Endothelial cell of umbilical vein (primary cell): Measurements from ENCODE around the gene ETFB. TPM values are rescaled to one million over a fixed set of nuclear protein-coding genes. Genes with fewer than 3 reads are reported as not detected.

Source experiments
- BruUV-seq: library from RNA; stranded (reverse); fragments of 400-500 nt; replicated peaks from 2 replicates; lab custom pipeline; 2021; lab: Mats Ljungman, UMichigan
- CTCF ChIA-PET: fragments of 300-600, 350-600 bp; sonication (Branson Sonifier 250); formaldehyde crosslinking; loops from one replicate; lab custom pipeline; 2021; ENCODE audit warnings: antibody characterized with exemption, inconsistent platforms; lab: Charles Lee
- POLR2A ChIA-PET: fragments of 300-600, 350-600 bp; sonication (Branson Sonifier 250); formaldehyde crosslinking; loops from one replicate; lab custom pipeline; 2021; ENCODE audit warnings: antibody characterized with exemption, inconsistent platforms; lab: Charles Lee
- DNase-seq: peaks from one replicate; pipeline ENCODE4 v3.0.0-alpha.2; 2011; ENCODE audit warnings: low read depth, low spot score
- FAIRE-seq: peaks from 2 replicates; lab custom pipeline; 2011; peaks lifted over from hg19 to GRCh38; lab: Jason Lieb, UNC
- H2AFZ ChIP-seq: 2 replicates; pipeline ENCODE4 v1.6.0; 2012; ENCODE audit warnings: low read depth, low read length, control low read depth, inconsistent platforms
- H3K27ac ChIP-seq: 2 replicates; pipeline ENCODE4 v1.5.1; 2011; ENCODE audit warnings: low read depth, mild to moderate bottlenecking, control low read depth, low read length, moderate library complexity; ENCODE audit not compliant: insufficient read depth
- H3K27me3 ChIP-seq, 2 experiments: 2 replicates each; pipeline versions ENCODE4 v1.6.0 to v1.6.1; 2011; ENCODE audit warnings: low read length in 2 of 2, mixed read lengths in 1 of 2; ENCODE audit not compliant: control insufficient read depth in 2 of 2, insufficient read depth in 2 of 2
- H3K36me3 ChIP-seq, 2 experiments: 2 replicates in 1 of 2; 3 replicates in 1 of 2; pipeline ENCODE4 v1.5.1; 2011; ENCODE audit warnings: low read length in 2 of 2, mild to moderate bottlenecking in 1 of 2, moderate library complexity in 1 of 2; ENCODE audit not compliant: control insufficient read depth in 2 of 2, insufficient read depth in 2 of 2; ENCODE audit errors: extremely low read depth in 1 of 2
- H3K4me1 ChIP-seq: 3 replicates; pipeline ENCODE4 v1.5.1; 2011; ENCODE audit warnings: mild to moderate bottlenecking, low read length; ENCODE audit not compliant: control insufficient read depth, insufficient read depth; ENCODE audit errors: extremely low read depth
- H3K4me2 ChIP-seq: 2 replicates; pipeline ENCODE4 v1.6.1; 2011; ENCODE audit warnings: low read length, control low read depth, mixed read lengths; ENCODE audit not compliant: insufficient read depth
- H3K4me3 ChIP-seq, 3 experiments: fragments of 200-600 bp in 1 of 3; sonication (generic), shearing (Covaris generic) in 1 of 3; replicated peaks in 1 of 3; 2 replicates each; pipeline ENCODE4 v1.5.1; 2011 to 2016; ENCODE audit warnings: control low read depth in 3 of 3, low read length in 3 of 3, mild to moderate bottlenecking in 2 of 3, inconsistent platforms in 1 of 3, low read depth in 1 of 3, moderate library complexity in 1 of 3; ENCODE audit not compliant: insufficient read depth in 1 of 3
- H3K79me2 ChIP-seq: 2 replicates; pipeline ENCODE4 v1.6.0; 2012; ENCODE audit warnings: low read length, inconsistent platforms; ENCODE audit not compliant: control insufficient read depth, insufficient read depth
- H3K9ac ChIP-seq: replicated peaks from 2 replicates; pipeline ENCODE3; 2011; ENCODE audit warnings: low read length, control low read depth; ENCODE audit not compliant: insufficient read depth; ENCODE audit errors: extremely low read depth
- H3K9me1 ChIP-seq: replicated peaks from 3 replicates; pipeline ENCODE4 v1.6.0; 2011; ENCODE audit warnings: mild to moderate bottlenecking, low read length; ENCODE audit not compliant: control insufficient read depth, insufficient read depth; ENCODE audit errors: extremely low read depth
- H3K9me3 ChIP-seq: replicated peaks from 2 replicates; pipeline ENCODE4 v1.5.1; 2012; ENCODE audit warnings: low read length, inconsistent platforms; ENCODE audit not compliant: control insufficient read depth, insufficient read depth
- H4K20me1 ChIP-seq: replicated peaks from 2 replicates; pipeline ENCODE3; 2011; ENCODE audit warnings: mild to moderate bottlenecking, low read length; ENCODE audit not compliant: control insufficient read depth, insufficient read depth; ENCODE audit errors: extremely low read depth
- EZH2 ChIP-seq: IDR thresholded peaks from 2 replicates; pipeline ENCODE4 v1.6.1; 2012; ENCODE audit warnings: borderline replicate concordance, low read depth, mild to moderate bottlenecking, moderate library complexity, low read length, inconsistent platforms; ENCODE audit not compliant: severe bottlenecking
- FOS ChIP-seq: IDR thresholded peaks from 2 replicates; pipeline ENCODE4 v1.6.1; 2011; ENCODE audit warnings: mild to moderate bottlenecking, low read length, moderate library complexity, borderline replicate concordance; ENCODE audit not compliant: insufficient read depth
- GATA2 ChIP-seq: IDR thresholded peaks from 2 replicates; pipeline ENCODE4 v1.7.0; 2011; ENCODE audit warnings: low read depth, mild to moderate bottlenecking, moderate library complexity, mixed read lengths, low read length; ENCODE audit not compliant: insufficient read length, insufficient read depth
- JUN ChIP-seq: IDR thresholded peaks from 2 replicates; pipeline ENCODE4 v1.6.1; 2011; ENCODE audit warnings: borderline replicate concordance, low read depth; ENCODE audit not compliant: insufficient read length, insufficient read depth
- MAX ChIP-seq: IDR thresholded peaks from 2 replicates; pipeline ENCODE4 v1.6.1; 2011; ENCODE audit not compliant: insufficient read depth, insufficient read length
- MYC ChIP-seq: IDR thresholded peaks from one replicate; pipeline ENCODE4 v1.6.1; 2011; ENCODE audit warnings: mild to moderate bottlenecking, low read depth, low read length
- POLR2A ChIP-seq: IDR thresholded peaks from 2 replicates; pipeline ENCODE4 v1.6.1; 2012; ENCODE audit warnings: low read depth, mild to moderate bottlenecking, control low read depth, low read length
- POLR2AphosphoS5 ChIP-seq: IDR thresholded peaks from 2 replicates; pipeline ENCODE4 v1.6.1; 2012; ENCODE audit warnings: low read depth, mild to moderate bottlenecking, control low read depth, low read length, moderate library complexity; ENCODE audit not compliant: insufficient read depth
- dilution Hi-C: fragments of 300-500 bp; cut with MboI; formaldehyde crosslinking; loops from one replicate; pipeline ENCODE4 v1.15.0; 2019; ENCODE audit warnings: low sequenced_read_pairs; ENCODE audit not compliant: extremely low pct_ligation_motif_present
- intact Hi-C: fragments of 100-400 bp; cut with micrococcal nuclease; formaldehyde crosslinking; loops from one replicate; pipeline ENCODE4 v1.10.0; 2022
- polyA plus RNA-seq, 4 experiments: library from polyadenylated mRNA; depleted of rRNA in 3 of 4; stranded (reverse) in 3 of 4; unstranded in 1 of 4; fragments of >200 nt; gene quantifications; 2 replicates each; pipeline versions ENCODE4 v1.2.1 to v1.2.3, GENCODE V29; 2011 to 2012; ENCODE audit warnings: missing spikeins in 1 of 4
- total RNA-seq: library from RNA; stranded (reverse); gene quantifications from 2 replicates; pipeline ENCODE4 v1.2.3, GENCODE V29; 2021
- TF ChIP-seq, protein P1 (sequence below), 2 donors: IDR thresholded peaks; 1 replicate in 1 of 2; 2 replicates in 1 of 2; pipeline ENCODE4 v1.5.1; 2011; ENCODE audit warnings: low read length in 2 of 2, mild to moderate bottlenecking in 2 of 2, moderate library complexity in 2 of 2, control low read depth in 1 of 2, inconsistent platforms in 1 of 2, low read depth in 1 of 2; ENCODE audit not compliant: insufficient read depth in 1 of 2; ENCODE audit errors: extremely low read depth in 1 of 2

The ETFB gene
- total and polyA plus RNA-seq, 2 donors (not counting 3 experiments of a cell fraction or from before 2014, with no cell fraction given): 54.1 to 99.2 TPM

GRCh38 chr19:51341976-51342580 lies 24.1 kb downstream of the ETFB start, which contains the start of gene VSIG10L:
VSIG10L (minus strand) TSS chr19:51342139; CDS start chr19:51342124, 15 bp downstream.
- Histone ChIP-seq H3K4me3 (no peak within 1 kb of the TSS), H4K20me1 (no peaks in the 10 kb centered on the region), H3K79me2 (no peaks in the 10 kb centered on the region), H3K27ac (no peak within 1 kb of the TSS), H3K9ac (no peak within 1 kb of the TSS), H3K36me3 (no peaks in the 10 kb centered on the region), H3K9me1 (no peaks in the 10 kb centered on the region), H3K27me3 (no peaks in the 10 kb centered on the region), H3K9me3 (no peaks in the 10 kb centered on the region), H2AFZ (no peak within 1 kb of the TSS), H3K4me1 (peaks cover 8% of the 10 kb centered on the region), H3K4me2 (no peak within 1 kb of the TSS)
- ChIA-PET POLR2A (interaction anchor here (1.5 kb wide), 1 partner anchor 23 kb away, joined by 4 read pairs; no protein-coding TSS in a partner anchor), CTCF (interaction anchor here (1.1 to 1.8 kb wide), 5 partner anchors 17 to 347 kb away, joined by 3 to 6 read pairs (median 4); no protein-coding TSS in a partner anchor)
- DNase-seq: no peak
- FAIRE-seq: no peak
- no TSS peak for BruUV-seq
- intact Hi-C loops: no loop called here
- dilution Hi-C loops: no loop called here
- TF ChIP-seq EZH2 (no peak), MYC (no peak)
- TF ChIP-seq, protein P1, sequence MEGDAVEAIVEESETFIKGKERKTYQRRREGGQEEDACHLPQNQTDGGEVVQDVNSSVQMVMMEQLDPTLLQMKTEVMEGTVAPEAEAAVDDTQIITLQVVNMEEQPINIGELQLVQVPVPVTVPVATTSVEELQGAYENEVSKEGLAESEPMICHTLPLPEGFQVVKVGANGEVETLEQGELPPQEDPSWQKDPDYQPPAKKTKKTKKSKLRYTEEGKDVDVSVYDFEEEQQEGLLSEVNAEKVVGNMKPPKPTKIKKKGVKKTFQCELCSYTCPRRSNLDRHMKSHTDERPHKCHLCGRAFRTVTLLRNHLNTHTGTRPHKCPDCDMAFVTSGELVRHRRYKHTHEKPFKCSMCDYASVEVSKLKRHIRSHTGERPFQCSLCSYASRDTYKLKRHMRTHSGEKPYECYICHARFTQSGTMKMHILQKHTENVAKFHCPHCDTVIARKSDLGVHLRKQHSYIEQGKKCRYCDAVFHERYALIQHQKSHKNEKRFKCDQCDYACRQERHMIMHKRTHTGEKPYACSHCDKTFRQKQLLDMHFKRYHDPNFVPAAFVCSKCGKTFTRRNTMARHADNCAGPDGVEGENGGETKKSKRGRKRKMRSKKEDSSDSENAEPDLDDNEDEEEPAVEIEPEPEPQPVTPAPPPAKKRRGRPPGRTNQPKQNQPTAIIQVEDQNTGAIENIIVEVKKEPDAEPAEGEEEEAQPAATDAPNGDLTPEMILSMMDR (IDR thresholded peaks at IDR 0.05; ENCODE audit: extremely low read depth in 1 of 2, insufficient read depth in 1 of 2, low read depth in 1 of 2, low read length in 2 of 2): no peak

- H4K20me1 ChIP-seq: no peaks in the 10 kb centered on the region
- H3K27me3 ChIP-seq: no peaks in the 10 kb centered on the region
- no peak overlapping the region for H2AFZ ChIP-seq
- dilution Hi-C loops (no loop called here), intact Hi-C loops (no loop called here)
- H3K27ac ChIP-seq: no peak overlapping the region
- H3K4me3 ChIP-seq: no peak overlapping the region
- H3K4me1 ChIP-seq: peaks cover 8% of the 10 kb centered on the region
- CTCF ChIA-PET: interaction anchor here (0.7 to 1.8 kb wide), 6 partner anchors 18 to 348 kb away, joined by 3 to 6 read pairs (median 4); no protein-coding TSS in a partner anchor
- H3K9ac ChIP-seq: no peak overlapping the region
- TF ChIP-seq MYC: no peak
- no peak for TF ChIP-seq POLR2A
- TF ChIP-seq JUN: no peak
- TF ChIP-seq MAX: no peak
- TF ChIP-seq GATA2: no peak
- TF ChIP-seq POLR2AphosphoS5: no peak
- no peak for TF ChIP-seq EZH2
- TF ChIP-seq, protein P1 (IDR thresholded peaks at IDR 0.05; ENCODE audit: extremely low read depth in 1 of 2, insufficient read depth in 1 of 2, low read depth in 1 of 2, low read length in 2 of 2): no peak
- TF ChIP-seq FOS: no peak
- H3K4me2 ChIP-seq: no peak overlapping the region
- H3K9me3 ChIP-seq: no peaks in the 10 kb centered on the region
- FAIRE-seq (no peak), DNase-seq (no peak)
- H3K9me1 ChIP-seq: no peaks in the 10 kb centered on the region
- POLR2A ChIA-PET: interaction anchor here (1.5 kb wide), 1 partner anchor 24 kb away, joined by 4 read pairs; no protein-coding TSS in a partner anchor
- no TSS peak for BruUV-seq
- no peaks in the 10 kb centered on the region for H3K36me3 ChIP-seq
- H3K79me2 ChIP-seq: no peaks in the 10 kb centered on the region
Observed at GRCh38 chr19:51341066-51341465, 25.1 kb downstream of the ETFB start.
